WTC11 (cell line): ENCODE data around the gene PYHIN1. TPM values are rescaled to one million over a fixed set of nuclear protein-coding genes. Genes with fewer than 3 reads are reported as not detected.

Experiments used
- ATAC-seq: fragments of 200-7000 bp; cut with Tn5 transposase; 2 replicates; pipeline ENCODE4 v1.10.0; 2021; ENCODE audit warnings: mild to moderate bottlenecking, moderate library complexity
- CTCF ChIA-PET: fragments of 300-600 bp; sonication (Branson Sonifier 250); formaldehyde crosslinking; loops from one replicate; lab custom pipeline; 2021; ENCODE audit warnings: antibody characterized with exemption; lab: Charles Lee
- POLR2A ChIA-PET: fragments of 350-600 bp; sonication (Branson Sonifier 250); formaldehyde crosslinking; loops from one replicate; lab custom pipeline; 2021; ENCODE audit warnings: antibody characterized with exemption; lab: Charles Lee
- DNase-seq: peaks from one replicate; pipeline ENCODE4 v3.0.0; 2021; ENCODE audit warnings: low spot score
- H3K27ac Mint-ChIP-seq: 2 replicates; pipeline ENCODE4 v1.8.0; 2021; ENCODE audit warnings: mixed read lengths
- H3K27me3 Mint-ChIP-seq: 2 replicates; pipeline ENCODE4 v1.8.0; 2021; ENCODE audit warnings: low read depth, mild to moderate bottlenecking, moderate library complexity, mixed read lengths
- H3K36me3 Mint-ChIP-seq: 2 replicates; pipeline ENCODE4 v1.8.0; 2021; ENCODE audit warnings: mixed read lengths
- H3K4me1 Mint-ChIP-seq: 2 replicates; pipeline ENCODE4 v1.8.0; 2022; ENCODE audit warnings: mixed read lengths
- H3K4me3 Mint-ChIP-seq: 2 replicates; pipeline ENCODE4 v1.8.0; 2021; ENCODE audit warnings: mild to moderate bottlenecking, moderate library complexity, mixed read lengths
- H3K9me3 Mint-ChIP-seq: 2 replicates; pipeline ENCODE4 v1.8.0; 2021; ENCODE audit warnings: mixed read lengths
- AR ChIP-seq: fragments of 250-450 bp; sonication (Bioruptor Pico); IDR thresholded peaks from 2 replicates; pipeline ENCODE4 v1.9.0; 2021; ENCODE audit warnings: mild to moderate bottlenecking
- CBFB ChIP-seq: sonication (generic); formaldehyde crosslinking; IDR thresholded peaks from 2 replicates; pipeline ENCODE4 v1.8.1; 2022; ENCODE audit warnings: mild to moderate bottlenecking, low read depth, missing genetic modification reagents
- CREB1 ChIP-seq: sonication (generic); formaldehyde crosslinking; IDR thresholded peaks from 2 replicates; pipeline ENCODE4 v1.8.0; 2023; ENCODE audit warnings: mild to moderate bottlenecking, missing genetic modification reagents
- CTCF ChIP-seq: fragments of 200-600 bp; IDR thresholded peaks from 2 replicates; pipeline ENCODE4 v1.8.0; 2022; ENCODE audit warnings: antibody characterized with exemption
- EMX1 ChIP-seq: fragments of 250-450 bp; sonication (Bioruptor Pico); IDR thresholded peaks from 2 replicates; pipeline ENCODE4 v1.8.0; 2021; ENCODE audit warnings: mild to moderate bottlenecking
- FOXJ3 ChIP-seq: sonication (generic); formaldehyde crosslinking; IDR thresholded peaks from 2 replicates; pipeline ENCODE4 v1.9.0; 2021; ENCODE audit warnings: missing genetic modification reagents, mild to moderate bottlenecking, borderline replicate concordance
- GRHL2 ChIP-seq: fragments of 250-450 bp; sonication (Bioruptor Pico); IDR thresholded peaks from 2 replicates; pipeline ENCODE4 v1.8.0; 2022; ENCODE audit warnings: mild to moderate bottlenecking, moderate library complexity; ENCODE audit not compliant: insufficient replicate concordance, severe bottlenecking
- KAT7 ChIP-seq: sonication (generic); formaldehyde crosslinking; IDR thresholded peaks from 2 replicates; pipeline ENCODE4 v1.8.1; 2023; ENCODE audit warnings: missing genetic modification reagents, mild to moderate bottlenecking, borderline replicate concordance
- NR2C2 ChIP-seq: sonication (generic); formaldehyde crosslinking; IDR thresholded peaks from 2 replicates; pipeline ENCODE4 v1.8.0; 2022; ENCODE audit warnings: mild to moderate bottlenecking, missing genetic modification reagents
- PRDM15 ChIP-seq: sonication (generic); formaldehyde crosslinking; IDR thresholded peaks from 2 replicates; pipeline ENCODE4 v1.8.0; 2022; ENCODE audit warnings: missing genetic modification reagents
- SOX15 ChIP-seq: fragments of 250-450 bp; sonication (Bioruptor Pico); IDR thresholded peaks from 2 replicates; pipeline ENCODE4 v1.9.0; 2021; ENCODE audit warnings: mild to moderate bottlenecking
- TCF7 ChIP-seq: sonication (generic); formaldehyde crosslinking; IDR thresholded peaks from 2 replicates; pipeline ENCODE4 v1.8.0; 2022; ENCODE audit warnings: mild to moderate bottlenecking, low read depth, missing genetic modification reagents, moderate library complexity
- ZNF121 ChIP-seq: sonication (generic); formaldehyde crosslinking; IDR thresholded peaks from 2 replicates; pipeline ENCODE4 v1.8.0; 2023; ENCODE audit warnings: missing genetic modification reagents
- ZNF396 ChIP-seq: fragments of 250-450 bp; sonication (Bioruptor Pico); IDR thresholded peaks from 2 replicates; pipeline ENCODE4 v1.8.0; 2021; ENCODE audit warnings: mild to moderate bottlenecking, moderate library complexity, borderline replicate concordance
- total RNA-seq: library from RNA; stranded (reverse); gene quantifications from 3 replicates; pipeline ENCODE4 v1.2.3, GENCODE V29; 2021
- TF ChIP-seq, protein P1 (sequence below): sonication (generic); formaldehyde crosslinking; conservative IDR thresholded peaks from 2 replicates; pipeline ENCODE4 v1.8.1; 2023; ENCODE audit warnings: mild to moderate bottlenecking, low read depth, missing genetic modification reagents, moderate library complexity
- TF ChIP-seq, protein P2 (sequence below): sonication (generic); formaldehyde crosslinking; IDR thresholded peaks from 2 replicates; pipeline ENCODE4 v1.8.0; 2023; ENCODE audit warnings: missing genetic modification reagents
- TF ChIP-seq, protein P3 (sequence below): sonication (generic); formaldehyde crosslinking; IDR thresholded peaks from 2 replicates; pipeline ENCODE4 v1.8.1; 2023; ENCODE audit warnings: mild to moderate bottlenecking, missing genetic modification reagents, moderate library complexity
- TF ChIP-seq, protein P4 (sequence below): sonication (generic); formaldehyde crosslinking; conservative IDR thresholded peaks from 2 replicates; pipeline ENCODE4 v1.8.1; 2022; ENCODE audit warnings: mild to moderate bottlenecking, missing genetic modification reagents
- TF ChIP-seq, protein P5 (sequence below): sonication (generic); formaldehyde crosslinking; IDR thresholded peaks from 2 replicates; pipeline ENCODE4 v1.8.0; 2022; ENCODE audit warnings: mild to moderate bottlenecking, missing genetic modification reagents

PYHIN1 gene
- total RNA-seq, 1 experiment from 2014 or later: not detected

DNA sequence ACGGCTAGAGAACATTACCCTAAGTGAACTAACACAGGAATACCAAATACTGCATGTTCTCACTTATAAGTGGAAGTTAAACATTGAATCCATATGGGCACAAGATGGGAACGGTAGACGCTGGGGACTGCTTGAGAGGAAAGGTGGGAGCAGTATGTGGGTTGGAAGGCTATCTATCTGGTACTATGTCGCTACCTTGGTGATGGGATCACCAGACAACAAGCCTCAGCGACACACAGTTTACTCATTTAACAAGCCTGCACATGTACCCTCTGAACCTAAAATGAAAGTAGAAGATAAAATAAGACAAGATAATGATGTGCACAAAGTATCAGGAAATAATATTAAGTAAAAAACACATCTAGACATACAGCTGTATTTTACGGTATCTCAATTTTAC is 819 bp downstream of the PYHIN1 start:
- 0 out of 2 replicates have a peak, but pooled peaks cover 3% of the 10 kb centered on the region for H3K4me1 Mint-ChIP-seq
- no peak for TF ChIP-seq KAT7
- TF ChIP-seq, protein P1, sequence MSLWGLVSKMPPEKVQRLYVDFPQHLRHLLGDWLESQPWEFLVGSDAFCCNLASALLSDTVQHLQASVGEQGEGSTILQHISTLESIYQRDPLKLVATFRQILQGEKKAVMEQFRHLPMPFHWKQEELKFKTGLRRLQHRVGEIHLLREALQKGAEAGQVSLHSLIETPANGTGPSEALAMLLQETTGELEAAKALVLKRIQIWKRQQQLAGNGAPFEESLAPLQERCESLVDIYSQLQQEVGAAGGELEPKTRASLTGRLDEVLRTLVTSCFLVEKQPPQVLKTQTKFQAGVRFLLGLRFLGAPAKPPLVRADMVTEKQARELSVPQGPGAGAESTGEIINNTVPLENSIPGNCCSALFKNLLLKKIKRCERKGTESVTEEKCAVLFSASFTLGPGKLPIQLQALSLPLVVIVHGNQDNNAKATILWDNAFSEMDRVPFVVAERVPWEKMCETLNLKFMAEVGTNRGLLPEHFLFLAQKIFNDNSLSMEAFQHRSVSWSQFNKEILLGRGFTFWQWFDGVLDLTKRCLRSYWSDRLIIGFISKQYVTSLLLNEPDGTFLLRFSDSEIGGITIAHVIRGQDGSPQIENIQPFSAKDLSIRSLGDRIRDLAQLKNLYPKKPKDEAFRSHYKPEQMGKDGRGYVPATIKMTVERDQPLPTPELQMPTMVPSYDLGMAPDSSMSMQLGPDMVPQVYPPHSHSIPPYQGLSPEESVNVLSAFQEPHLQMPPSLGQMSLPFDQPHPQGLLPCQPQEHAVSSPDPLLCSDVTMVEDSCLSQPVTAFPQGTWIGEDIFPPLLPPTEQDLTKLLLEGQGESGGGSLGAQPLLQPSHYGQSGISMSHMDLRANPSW (CRISPR knock-in tag): no peak
- no peak for TF ChIP-seq NR2C2
- no peak for TF ChIP-seq SOX15 (CRISPR knock-in tag)
- TF ChIP-seq ZNF396 (CRISPR knock-in tag): no peak
- no peak for TF ChIP-seq TCF7
- TF ChIP-seq, protein P2, sequence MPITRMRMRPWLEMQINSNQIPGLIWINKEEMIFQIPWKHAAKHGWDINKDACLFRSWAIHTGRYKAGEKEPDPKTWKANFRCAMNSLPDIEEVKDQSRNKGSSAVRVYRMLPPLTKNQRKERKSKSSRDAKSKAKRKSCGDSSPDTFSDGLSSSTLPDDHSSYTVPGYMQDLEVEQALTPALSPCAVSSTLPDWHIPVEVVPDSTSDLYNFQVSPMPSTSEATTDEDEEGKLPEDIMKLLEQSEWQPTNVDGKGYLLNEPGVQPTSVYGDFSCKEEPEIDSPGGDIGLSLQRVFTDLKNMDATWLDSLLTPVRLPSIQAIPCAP (CRISPR knock-in tag): no peak
- TF ChIP-seq, protein P3, sequence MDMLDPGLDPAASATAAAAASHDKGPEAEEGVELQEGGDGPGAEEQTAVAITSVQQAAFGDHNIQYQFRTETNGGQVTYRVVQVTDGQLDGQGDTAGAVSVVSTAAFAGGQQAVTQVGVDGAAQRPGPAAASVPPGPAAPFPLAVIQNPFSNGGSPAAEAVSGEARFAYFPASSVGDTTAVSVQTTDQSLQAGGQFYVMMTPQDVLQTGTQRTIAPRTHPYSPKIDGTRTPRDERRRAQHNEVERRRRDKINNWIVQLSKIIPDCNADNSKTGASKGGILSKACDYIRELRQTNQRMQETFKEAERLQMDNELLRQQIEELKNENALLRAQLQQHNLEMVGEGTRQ (CRISPR knock-in tag): no peak
- TF ChIP-seq AR (CRISPR knock-in tag): no peak
- no peak for TF ChIP-seq FOXJ3
- TF ChIP-seq, protein P4, sequence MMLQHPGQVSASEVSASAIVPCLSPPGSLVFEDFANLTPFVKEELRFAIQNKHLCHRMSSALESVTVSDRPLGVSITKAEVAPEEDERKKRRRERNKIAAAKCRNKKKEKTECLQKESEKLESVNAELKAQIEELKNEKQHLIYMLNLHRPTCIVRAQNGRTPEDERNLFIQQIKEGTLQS (CRISPR knock-in tag): no peak
- TF ChIP-seq ZNF121 (CRISPR knock-in tag): no peak
- TF ChIP-seq, protein P5, sequence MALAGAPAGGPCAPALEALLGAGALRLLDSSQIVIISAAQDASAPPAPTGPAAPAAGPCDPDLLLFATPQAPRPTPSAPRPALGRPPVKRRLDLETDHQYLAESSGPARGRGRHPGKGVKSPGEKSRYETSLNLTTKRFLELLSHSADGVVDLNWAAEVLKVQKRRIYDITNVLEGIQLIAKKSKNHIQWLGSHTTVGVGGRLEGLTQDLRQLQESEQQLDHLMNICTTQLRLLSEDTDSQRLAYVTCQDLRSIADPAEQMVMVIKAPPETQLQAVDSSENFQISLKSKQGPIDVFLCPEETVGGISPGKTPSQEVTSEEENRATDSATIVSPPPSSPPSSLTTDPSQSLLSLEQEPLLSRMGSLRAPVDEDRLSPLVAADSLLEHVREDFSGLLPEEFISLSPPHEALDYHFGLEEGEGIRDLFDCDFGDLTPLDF (CRISPR knock-in tag): no peak
- no peak for TF ChIP-seq CTCF
- TF ChIP-seq CBFB (CRISPR knock-in tag): no peak
- TF ChIP-seq GRHL2 (CRISPR knock-in tag): no peak
- TF ChIP-seq EMX1 (CRISPR knock-in tag): no peak
- no peak for TF ChIP-seq CREB1 (CRISPR knock-in tag)
- TF ChIP-seq PRDM15 (CRISPR knock-in tag): no peak
- peaks cover 2% of the 10 kb centered on the region; the same call in 1 of the 2 replicates for H3K27me3 Mint-ChIP-seq
- H3K27ac Mint-ChIP-seq: no peak overlapping the region
- no peak for DNase-seq
- no peak overlapping the region for H3K4me3 Mint-ChIP-seq
- ChIA-PET POLR2A (no interaction called here), CTCF (no interaction called here)
- ATAC-seq: no peak
- peaks cover 18% of the 10 kb centered on the region for H3K9me3 Mint-ChIP-seq
- peaks cover 3% of the 10 kb centered on the region for H3K36me3 Mint-ChIP-seq
